Aorta (tissue), 5 donors: ENCODE data around the gene ELP4. TPM values are rescaled to one million over a fixed set of nuclear protein-coding genes. Genes with fewer than 3 reads are reported as not detected.

ENCODE experiments used
- ATAC-seq: fragments of 200-7000 bp; cut with Tn5 transposase; one replicate; pipeline ENCODE4 v1.9.1; 2022; ENCODE audit warnings: moderate library complexity; ENCODE audit not compliant: low FRiP score
- DNase-seq, 2 donors: peaks; one replicate each; pipeline ENCODE4 v3.0.0-alpha.2; 2020
- H3K27ac ChIP-seq, 2 donors: one replicate each; pipeline ENCODE4 v1.5.1; 2013; ENCODE audit warnings: low read length in 2 of 2, mild to moderate bottlenecking in 2 of 2, moderate library complexity in 2 of 2, control low read depth in 1 of 2, inconsistent platforms in 1 of 2, low read depth in 1 of 2
- H3K27me3 ChIP-seq, 2 donors: one replicate each; pipeline ENCODE4 v1.6.1; 2013; ENCODE audit warnings: control low read depth in 1 of 2, low read length in 1 of 2, mild to moderate bottlenecking in 1 of 2, moderate library complexity in 1 of 2; ENCODE audit not compliant: insufficient read depth in 2 of 2, control insufficient read depth in 1 of 2
- H3K36me3 ChIP-seq, 2 donors: one replicate each; pipeline ENCODE4 v1.6.1; 2013; ENCODE audit warnings: control low read depth in 1 of 2, low read length in 1 of 2, mild to moderate bottlenecking in 1 of 2; ENCODE audit not compliant: insufficient read depth in 2 of 2, control insufficient read depth in 1 of 2
- H3K4me1 ChIP-seq, 2 donors: one replicate each; pipeline ENCODE4 v1.6.1; 2013; ENCODE audit warnings: low read length in 2 of 2, control low read depth in 1 of 2, mild to moderate bottlenecking in 1 of 2, moderate library complexity in 1 of 2; ENCODE audit not compliant: insufficient read depth in 2 of 2, control insufficient read depth in 1 of 2
- H3K4me3 ChIP-seq, 2 donors: one replicate each; pipeline ENCODE4 v1.5.1; 2013; ENCODE audit warnings: low read length in 2 of 2, control low read depth in 1 of 2, mild to moderate bottlenecking in 1 of 2
- H3K9me3 ChIP-seq: one replicate; pipeline ENCODE4 v1.6.1; 2013; ENCODE audit warnings: mild to moderate bottlenecking, low read length; ENCODE audit not compliant: control insufficient read depth
- WGBS, 2 donors: extraction: QIAGEN DNeasy Blood & Tissue Kit; methylation state at CpG; one replicate each; pipeline ENCODE4 v1.1.7; 2013; 5-methylcytosine and 5-hydroxymethylcytosine counted together
- intact Hi-C, 2 donors: fragments of 100-400 bp; cut with DNase I; formaldehyde crosslinking; loops; one replicate each; pipeline versions ENCODE4 v1.14.2 to v1.15.0; 2022
- polyA plus RNA-seq, 2 donors: library from polyadenylated mRNA; stranded (reverse); fragments of 200-250 nt; gene quantifications; one replicate each; pipeline ENCODE4 v1.2.3, GENCODE V29; 2013
- total RNA-seq, 2 donors: library from RNA; stranded (reverse); fragmentation: NEBNext Ultra II Directional; extraction: Animal tissue kit (Norgen Biotek cat#: 25700); gene quantifications; one replicate each; pipeline ENCODE4 v1.2.1, GENCODE V29; 2021
- donor health status: healthy with polysubstance abuse.
- donor health status: Bipolar disorder and iron deficiency.
- donor health status: DM: no; HTN: no; CAD: no.
- donor health status: DM: no; HTN: no; CAD: no.
- donor health status: DM: yes; HTN: yes; CAD: no.

The ELP4 gene
- total and polyA plus RNA-seq, 4 donors, result 6.8 to 17.9 (median 11.4) TPM

- DNase-seq (no peak), ATAC-seq (no peak)
- Histone ChIP-seq H3K36me3 (no peaks in the 10 kb centered on the region), H3K4me3 (no peak overlapping the region), H3K9me3 (no peaks in the 10 kb centered on the region), H3K4me1 (no peaks in the 10 kb centered on the region), H3K27ac (no peak overlapping the region), H3K27me3 (no peaks in the 10 kb centered on the region)
- 53 to 55% methylated on average over 2 of the region's 2 CpGs for WGBS, 2 donors
- intact Hi-C loops, result no loop called here
Measured at GRCh38 chr11:31711137-31711536, 201.6 kb downstream of the ELP4 start.

GRCh38 chr11:31712851-31713250 is 203.3 kb downstream of the ELP4 start:
- H3K4me3 ChIP-seq, result no peak overlapping the region
- intact Hi-C loops, result no loop called here
- H3K27ac ChIP-seq, result no peak overlapping the region
- H3K36me3 ChIP-seq, result no peaks in the 10 kb centered on the region
- WGBS, 2 donors, result 95 to 98% methylated on average over 2 of the region's 2 CpGs
- no peak for ATAC-seq
- H3K4me1 ChIP-seq, result no peaks in the 10 kb centered on the region
- H3K9me3 ChIP-seq, result no peaks in the 10 kb centered on the region
- DNase-seq, result no peak
- no peaks in the 10 kb centered on the region for H3K27me3 ChIP-seq

- Histone ChIP-seq H3K27ac (no peak overlapping the region), H3K36me3 (no peaks in the 10 kb centered on the region), H3K27me3 (no peaks in the 10 kb centered on the region), H3K9me3 (no peaks in the 10 kb centered on the region), H3K4me1 (no peaks in the 10 kb centered on the region), H3K4me3 (no peak overlapping the region)
- 96 to 97% methylated on average over 3 of the region's 3 CpGs for WGBS, 2 donors
- intact Hi-C loops, result no loop called here
- DNase-seq (no peak), ATAC-seq (no peak)
Measured at GRCh38 chr11:31714840-31715239, 205.3 kb downstream of the ELP4 start.

DNA sequence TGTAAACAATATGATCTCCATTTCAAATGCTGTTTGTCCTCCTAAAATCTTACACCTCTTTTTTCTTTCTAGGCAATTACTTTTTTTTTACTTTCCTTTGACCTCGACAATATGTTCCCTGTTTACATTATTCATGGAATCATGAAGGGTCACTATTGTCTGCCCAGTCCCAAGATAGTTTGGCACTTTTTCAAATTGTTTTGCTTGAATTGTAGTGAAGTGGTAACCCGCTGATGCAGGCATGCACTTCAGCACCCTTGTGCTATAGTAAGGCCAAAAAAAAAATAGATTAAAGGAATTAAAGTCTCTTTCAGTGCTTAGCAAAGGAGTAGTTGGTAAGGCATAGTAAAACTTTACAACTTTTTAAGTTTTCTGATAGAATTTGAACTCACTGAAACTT is 210.7 kb downstream of the ELP4 start:
- 60 to 65% methylated on average over 2 of the region's 2 CpGs for WGBS, 2 donors
- ATAC-seq (no peak), DNase-seq (no peak)
- intact Hi-C loops, result no loop called here
- no peak overlapping the region for H3K4me3 ChIP-seq
- no peaks in the 10 kb centered on the region for H3K9me3 ChIP-seq
- H3K27ac ChIP-seq, result no peak overlapping the region
- no peaks in the 10 kb centered on the region for H3K4me1 ChIP-seq
- H3K36me3 ChIP-seq, result no peaks in the 10 kb centered on the region
- H3K27me3 ChIP-seq, result no peaks in the 10 kb centered on the region

DNA sequence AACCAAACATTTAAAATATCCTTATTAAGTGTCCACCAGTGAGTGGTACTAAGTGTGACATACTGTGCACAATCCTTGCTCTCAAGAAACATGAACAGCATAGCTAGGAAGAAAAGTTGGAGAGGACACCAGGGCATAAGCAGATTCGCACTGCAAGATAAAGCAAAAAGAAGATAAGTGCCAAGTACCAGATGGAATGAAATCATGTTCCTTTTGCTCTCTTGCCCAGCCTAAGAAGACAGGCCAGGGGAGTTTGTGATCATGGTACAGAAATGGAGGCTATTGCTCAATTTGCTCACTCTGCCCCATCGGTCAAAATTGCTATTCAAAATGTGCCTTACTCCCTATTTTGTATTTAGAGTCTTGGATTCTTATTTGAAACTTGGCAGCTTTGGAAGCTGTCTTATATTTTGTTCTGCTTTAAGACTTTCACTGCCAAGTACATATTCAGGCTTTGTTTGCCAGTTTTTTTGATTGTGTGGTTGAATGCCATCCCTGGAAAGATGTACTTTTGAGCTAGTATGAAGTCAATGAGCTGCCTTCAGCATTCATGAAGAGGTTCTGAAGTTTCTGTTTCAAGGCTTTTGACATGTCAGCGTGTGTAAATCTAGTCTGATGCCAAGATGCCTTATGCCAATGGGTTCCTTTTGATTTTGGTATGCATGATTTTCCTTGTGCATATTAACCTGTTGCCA is 211.3 kb downstream of the ELP4 start:
- Histone ChIP-seq H3K4me3 (no peak overlapping the region), H3K36me3 (no peaks in the 10 kb centered on the region), H3K4me1 (no peaks in the 10 kb centered on the region), H3K9me3 (no peaks in the 10 kb centered on the region), H3K27ac (no peak overlapping the region), H3K27me3 (no peaks in the 10 kb centered on the region)
- DNase-seq (no peak), ATAC-seq (no peak)
- WGBS, 2 donors, result 41 to 51% methylated on average over 3 of the region's 3 CpGs
- intact Hi-C loops, result no loop called here

DNA sequence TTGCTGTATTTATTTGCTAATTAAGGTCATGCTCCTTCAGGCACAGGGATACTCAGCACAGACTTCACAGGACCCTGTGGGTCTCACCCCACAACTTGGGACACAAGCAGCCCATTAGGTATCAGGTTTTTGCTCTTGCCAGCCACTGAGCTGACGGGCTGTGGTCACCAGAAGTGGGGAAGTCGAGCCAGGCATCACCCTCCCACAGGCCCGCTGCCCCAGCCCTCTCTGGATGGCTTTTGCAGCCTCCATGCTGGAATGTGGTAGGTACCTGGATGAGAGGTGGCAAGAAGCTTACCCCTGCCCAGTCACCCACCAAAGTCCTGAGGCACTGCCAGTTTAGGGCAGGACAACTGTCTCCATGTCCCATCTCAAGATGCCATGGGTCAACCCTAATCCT is 213.2 kb downstream of the ELP4 start:
- Histone ChIP-seq H3K9me3 (no peaks in the 10 kb centered on the region), H3K4me1 (no peaks in the 10 kb centered on the region), H3K4me3 (no peak overlapping the region), H3K27me3 (no peaks in the 10 kb centered on the region), H3K27ac (no peak overlapping the region), H3K36me3 (no peaks in the 10 kb centered on the region)
- intact Hi-C loops, result no loop called here
- WGBS, 2 donors, result 92 to 96% methylated on average over 3 of the region's 3 CpGs
- DNase-seq, result no peak
- ATAC-seq, result no peak

DNA sequence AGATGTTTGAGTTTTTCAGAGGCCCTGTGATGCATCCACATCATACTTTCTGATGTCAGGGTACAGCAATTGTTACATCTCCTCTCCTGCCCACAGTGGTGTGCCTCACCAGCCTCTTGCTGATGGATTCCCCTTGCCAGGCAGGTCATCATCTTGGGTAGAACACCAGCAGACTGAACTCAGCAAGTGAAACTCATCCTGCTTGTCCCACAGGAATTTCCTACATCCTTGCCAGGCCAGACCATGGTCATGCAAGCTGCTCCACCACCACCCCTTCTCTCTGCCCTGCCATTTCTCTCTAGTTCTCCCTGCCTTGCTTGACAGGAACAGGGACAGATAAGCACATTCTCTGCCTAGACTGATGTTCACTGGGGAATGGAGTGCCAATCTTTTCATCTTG is 215.6 kb downstream of the ELP4 start:
- Histone ChIP-seq H3K27me3 (no peaks in the 10 kb centered on the region), H3K27ac (no peak overlapping the region), H3K4me1 (no peaks in the 10 kb centered on the region), H3K4me3 (no peak overlapping the region), H3K9me3 (no peaks in the 10 kb centered on the region), H3K36me3 (no peaks in the 10 kb centered on the region)
- DNase-seq (no peak), ATAC-seq (no peak)
- intact Hi-C loops, result no loop called here

DNA sequence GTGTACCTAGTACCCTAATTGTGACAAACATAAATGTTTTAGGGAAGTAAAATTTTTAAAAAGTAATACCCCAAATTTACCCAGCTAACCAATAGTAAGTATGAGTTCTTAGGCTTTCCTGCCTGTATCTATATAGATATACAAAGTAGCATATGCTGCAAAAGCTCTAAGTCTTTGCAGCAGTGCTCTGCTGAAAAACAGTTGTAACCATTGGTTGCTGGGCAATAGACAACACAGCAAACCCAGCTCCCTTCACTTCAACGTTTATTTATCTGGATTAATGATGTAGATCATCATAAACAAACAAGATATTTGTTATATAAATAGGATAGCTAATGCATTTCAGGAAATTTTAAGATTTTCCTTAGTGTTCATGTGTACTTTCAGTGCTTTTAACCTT is 218.9 kb downstream of the ELP4 start:
- Histone ChIP-seq H3K36me3 (no peaks in the 10 kb centered on the region), H3K9me3 (no peaks in the 10 kb centered on the region), H3K4me1 (no peaks in the 10 kb centered on the region), H3K27me3 (no peaks in the 10 kb centered on the region), H3K27ac (no peak overlapping the region), H3K4me3 (no peak overlapping the region)
- ATAC-seq (no peak), DNase-seq (no peak)
- intact Hi-C loops, result no loop called here
- WGBS, 2 donors, result 36 to 40% methylated on average over 1 of the region's 1 CpG

- no peaks in the 10 kb centered on the region for H3K4me1 ChIP-seq
- no peak overlapping the region for H3K4me3 ChIP-seq
- H3K27ac ChIP-seq, result no peak overlapping the region
- 67 to 70% methylated on average over 1 of the region's 1 CpG for WGBS, 2 donors
- ATAC-seq (no peak), DNase-seq (no peak)
- no peaks in the 10 kb centered on the region for H3K36me3 ChIP-seq
- no peaks in the 10 kb centered on the region for H3K9me3 ChIP-seq
- intact Hi-C loops, result no loop called here
- no peaks in the 10 kb centered on the region for H3K27me3 ChIP-seq
Measured at GRCh38 chr11:31740131-31740530, 230.6 kb downstream of the ELP4 start.
